HepG2 (cell line): ENCODE data around the gene MINDY1. TPM values are rescaled to one million over a fixed set of nuclear protein-coding genes. Genes with fewer than 3 reads are reported as not detected.

Source experiments
- BORCS8-MEF2B ChIP-seq: sonication (generic); formaldehyde crosslinking; IDR thresholded peaks from 2 replicates; pipeline ENCODE4 v1.8.0; 2022; ENCODE audit warnings: mild to moderate bottlenecking, missing genetic modification reagents
- CBX5 ChIP-seq: sonication (generic); formaldehyde crosslinking; IDR thresholded peaks from 2 replicates; pipeline ENCODE4 v1.4.0; 2020; ENCODE audit warnings: missing genetic modification reagents, borderline replicate concordance
- KAT8 ChIP-seq: IDR thresholded peaks from 2 replicates; pipeline ENCODE4 v1.6.1; 2016; ENCODE audit warnings: missing genetic modification reagents, missing compliant biosample characterization
- MYNN ChIP-seq: sonication (generic); formaldehyde crosslinking; IDR thresholded peaks from 2 replicates; pipeline ENCODE4 v1.4.0; 2020; ENCODE audit warnings: mild to moderate bottlenecking, low read depth, missing genetic modification reagents
- NCOA2 ChIP-seq: sonication (generic); formaldehyde crosslinking; IDR thresholded peaks from 2 replicates; pipeline ENCODE4 v1.8.0; 2022; ENCODE audit warnings: inconsistent platforms
- SALL2 ChIP-seq: sonication (generic); formaldehyde crosslinking; IDR thresholded peaks from 2 replicates; pipeline ENCODE4 v1.8.1; 2023; ENCODE audit warnings: mild to moderate bottlenecking, missing genetic modification reagents, inconsistent platforms
- SMARCC2 ChIP-seq: fragments of 450-650 bp; IDR thresholded peaks from 2 replicates; pipeline ENCODE4 v1.6.1; 2017; ENCODE audit warnings: antibody characterized with exemption, mild to moderate bottlenecking
- SNRNP70 ChIP-seq: fragments of 200-400 bp; formaldehyde crosslinking; IDR thresholded peaks from 2 replicates; pipeline ENCODE4 v1.6.1; 2017; ENCODE audit warnings: mild to moderate bottlenecking, low read depth, low read length, moderate library complexity
- SOX6 ChIP-seq, 2 experiments: fragments of 450-650 bp in 1 of 2; sonication (generic) in 1 of 2; formaldehyde crosslinking in 1 of 2; IDR thresholded peaks; 2 replicates each; pipeline versions ENCODE4 v1.4.0 to v1.6.1; 2017 to 2020; ENCODE audit warnings: antibody characterized with exemption in 1 of 2, mild to moderate bottlenecking in 1 of 2, missing genetic modification reagents in 1 of 2
- ZBTB21 ChIP-seq: sonication (generic); formaldehyde crosslinking; IDR thresholded peaks from 2 replicates; pipeline ENCODE4 v1.4.0; 2020; ENCODE audit warnings: missing genetic modification reagents
- ZBTB7B ChIP-seq: sonication (generic); formaldehyde crosslinking; IDR thresholded peaks from 2 replicates; pipeline ENCODE4 v1.4.0; 2020; ENCODE audit warnings: missing genetic modification reagents
- ZFP37 ChIP-seq: sonication (generic); formaldehyde crosslinking; IDR thresholded peaks from 2 replicates; pipeline ENCODE4 v1.4.0; 2020; ENCODE audit warnings: missing genetic modification reagents, borderline replicate concordance
- ZNF264 ChIP-seq: sonication (generic); formaldehyde crosslinking; IDR thresholded peaks from 2 replicates; pipeline ENCODE4 v1.4.0; 2020; ENCODE audit warnings: missing genetic modification reagents
- ZNF317 ChIP-seq: sonication (generic); formaldehyde crosslinking; IDR thresholded peaks from 2 replicates; pipeline ENCODE4 v1.5.0; 2020; ENCODE audit warnings: mild to moderate bottlenecking, missing genetic modification reagents
- ZNF550 ChIP-seq: sonication (generic); formaldehyde crosslinking; IDR thresholded peaks from 2 replicates; pipeline ENCODE4 v1.4.0; 2020; ENCODE audit warnings: mild to moderate bottlenecking, missing genetic modification reagents, borderline replicate concordance
- ZNF841 ChIP-seq: sonication (generic); formaldehyde crosslinking; IDR thresholded peaks from 2 replicates; pipeline ENCODE4 v1.8.1; 2023; ENCODE audit warnings: missing genetic modification reagents, borderline replicate concordance
- polyA plus RNA-seq, 8 experiments: library from polyadenylated mRNA; depleted of rRNA in 3 of 8; stranded (reverse) in 7 of 8; unstranded in 1 of 8; fragments of >200 nt; fragmentation: Illumina TruSeq in 4 of 8; extraction: Trizol in 4 of 8; gene quantifications; 2 replicates each; pipeline versions ENCODE4 v1.2.1 to v1.2.3, GENCODE V29; 2011 to 2016; ENCODE audit warnings: low read depth in 4 of 8, missing spikeins in 1 of 8, mixed read lengths in 1 of 8; ENCODE audit not compliant: insufficient read depth in 1 of 8
- total RNA-seq, 5 experiments: library from RNA; depleted of rRNA; stranded (reverse); fragments of >200 nt; fragmentation: Illumina TruSeq; extraction: Trizol; gene quantifications; 2 replicates each; pipeline ENCODE4 v1.2.3, GENCODE V29; 2016; ENCODE audit warnings: low read depth in 1 of 5
- TF ChIP-seq, protein P1 (sequence below): sonication (generic); formaldehyde crosslinking; IDR thresholded peaks from 2 replicates; pipeline ENCODE4 v1.4.0; 2020; ENCODE audit warnings: missing genetic modification reagents, low read depth, mild to moderate bottlenecking, borderline replicate concordance
- TF ChIP-seq, protein P2 (sequence below): sonication (generic); formaldehyde crosslinking; IDR thresholded peaks from 2 replicates; pipeline ENCODE4 v1.4.0; 2020; ENCODE audit warnings: missing genetic modification reagents
- TF ChIP-seq, protein P3 (sequence below): sonication (generic); formaldehyde crosslinking; IDR thresholded peaks from 2 replicates; pipeline ENCODE4 v1.4.0; 2020; ENCODE audit warnings: missing genetic modification reagents
- TF ChIP-seq, protein P4 (sequence below): sonication (generic); formaldehyde crosslinking; conservative IDR thresholded peaks from 2 replicates; pipeline ENCODE4 v1.4.0; 2020; ENCODE audit warnings: missing genetic modification reagents
- TF ChIP-seq, protein P5 (sequence below): sonication (generic); formaldehyde crosslinking; IDR thresholded peaks from 2 replicates; pipeline ENCODE4 v1.8.0; 2022; ENCODE audit warnings: missing genetic modification reagents, mild to moderate bottlenecking, moderate library complexity, borderline replicate concordance

The MINDY1 gene
- total and polyA plus RNA-seq, 2 of the 13 experiments (the other 11 are each of a cell fraction or from before 2014, with no cell fraction given), result 11.1 to 15.0 TPM

DNA sequence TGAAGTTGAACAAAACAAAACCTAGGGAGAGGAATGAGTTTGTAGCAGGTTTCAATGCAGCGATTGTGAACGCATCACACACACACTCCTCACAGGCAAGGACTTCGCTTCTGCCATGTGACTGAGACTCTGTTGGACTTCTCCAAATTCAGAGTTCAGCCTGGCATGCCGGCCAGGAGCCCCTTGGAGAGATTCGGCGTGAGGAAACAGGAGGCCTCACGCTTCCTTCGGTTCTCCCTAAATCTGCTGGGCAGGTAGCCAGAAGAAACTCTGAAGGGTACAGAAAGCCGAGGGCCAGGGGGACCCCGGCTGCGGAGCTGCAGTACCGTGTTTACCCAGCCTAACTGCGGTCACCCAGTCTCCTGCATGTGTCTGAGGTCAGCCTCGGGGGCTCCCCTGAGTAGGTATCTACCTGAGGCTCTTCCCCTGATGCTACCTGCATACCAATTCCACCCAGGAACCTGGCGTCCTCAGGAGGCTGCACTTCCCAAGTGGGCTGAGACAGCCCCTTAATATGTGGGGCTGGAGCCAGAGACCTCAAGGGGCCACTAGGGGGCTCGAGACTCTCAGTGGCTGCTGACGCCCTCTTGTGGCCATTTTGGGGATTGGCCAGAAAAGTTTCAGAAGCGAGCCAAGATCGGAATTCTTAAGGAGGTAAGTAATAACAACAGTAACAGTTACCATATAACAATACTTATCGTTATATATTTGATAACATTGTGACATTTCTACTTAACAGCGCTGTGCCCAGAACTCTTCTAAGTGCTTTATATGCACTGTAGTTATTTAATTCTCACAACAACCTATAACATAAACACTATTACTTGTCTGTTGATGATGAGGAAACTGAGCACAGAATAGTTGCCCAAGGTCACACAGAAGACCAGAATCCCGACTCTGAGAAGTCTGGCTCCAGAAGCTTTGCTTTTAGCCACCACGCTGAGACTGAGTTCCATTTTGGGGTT, 27.3 kb downstream of the MINDY1 start (continued):
- TF ChIP-seq, protein P1, sequence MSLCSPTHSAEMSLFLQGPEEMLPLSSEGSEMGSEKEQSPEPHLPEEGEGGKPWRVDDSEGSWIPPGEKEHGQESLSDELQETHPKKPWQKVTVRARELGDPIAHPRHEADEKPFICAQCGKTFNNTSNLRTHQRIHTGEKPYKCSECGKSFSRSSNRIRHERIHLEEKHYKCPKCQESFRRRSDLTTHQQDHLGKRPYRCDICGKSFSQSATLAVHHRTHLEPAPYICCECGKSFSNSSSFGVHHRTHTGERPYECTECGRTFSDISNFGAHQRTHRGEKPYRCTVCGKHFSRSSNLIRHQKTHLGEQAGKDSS (CRISPR knock-in tag), result peak; percentile 51; the same call in 1 of the 2 replicates
- no peak; the same call in 1 of the 2 replicates for TF ChIP-seq CBX5 (CRISPR knock-in tag)
- TF ChIP-seq SMARCC2, result no peak
- TF ChIP-seq ZNF550 (CRISPR knock-in tag), result no peak
- TF ChIP-seq, protein P2, sequence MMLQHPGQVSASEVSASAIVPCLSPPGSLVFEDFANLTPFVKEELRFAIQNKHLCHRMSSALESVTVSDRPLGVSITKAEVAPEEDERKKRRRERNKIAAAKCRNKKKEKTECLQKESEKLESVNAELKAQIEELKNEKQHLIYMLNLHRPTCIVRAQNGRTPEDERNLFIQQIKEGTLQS, result no peak
- 0 out of 2 replicates have a peak, but pooled peaks have one; percentile 35 for TF ChIP-seq NCOA2
- TF ChIP-seq, protein P3, sequence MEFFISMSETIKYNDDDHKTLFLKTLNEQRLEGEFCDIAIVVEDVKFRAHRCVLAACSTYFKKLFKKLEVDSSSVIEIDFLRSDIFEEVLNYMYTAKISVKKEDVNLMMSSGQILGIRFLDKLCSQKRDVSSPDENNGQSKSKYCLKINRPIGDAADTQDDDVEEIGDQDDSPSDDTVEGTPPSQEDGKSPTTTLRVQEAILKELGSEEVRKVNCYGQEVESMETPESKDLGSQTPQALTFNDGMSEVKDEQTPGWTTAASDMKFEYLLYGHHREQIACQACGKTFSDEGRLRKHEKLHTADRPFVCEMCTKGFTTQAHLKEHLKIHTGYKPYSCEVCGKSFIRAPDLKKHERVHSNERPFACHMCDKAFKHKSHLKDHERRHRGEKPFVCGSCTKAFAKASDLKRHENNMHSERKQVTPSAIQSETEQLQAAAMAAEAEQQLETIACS (CRISPR knock-in tag), result no peak
- TF ChIP-seq, protein P4, sequence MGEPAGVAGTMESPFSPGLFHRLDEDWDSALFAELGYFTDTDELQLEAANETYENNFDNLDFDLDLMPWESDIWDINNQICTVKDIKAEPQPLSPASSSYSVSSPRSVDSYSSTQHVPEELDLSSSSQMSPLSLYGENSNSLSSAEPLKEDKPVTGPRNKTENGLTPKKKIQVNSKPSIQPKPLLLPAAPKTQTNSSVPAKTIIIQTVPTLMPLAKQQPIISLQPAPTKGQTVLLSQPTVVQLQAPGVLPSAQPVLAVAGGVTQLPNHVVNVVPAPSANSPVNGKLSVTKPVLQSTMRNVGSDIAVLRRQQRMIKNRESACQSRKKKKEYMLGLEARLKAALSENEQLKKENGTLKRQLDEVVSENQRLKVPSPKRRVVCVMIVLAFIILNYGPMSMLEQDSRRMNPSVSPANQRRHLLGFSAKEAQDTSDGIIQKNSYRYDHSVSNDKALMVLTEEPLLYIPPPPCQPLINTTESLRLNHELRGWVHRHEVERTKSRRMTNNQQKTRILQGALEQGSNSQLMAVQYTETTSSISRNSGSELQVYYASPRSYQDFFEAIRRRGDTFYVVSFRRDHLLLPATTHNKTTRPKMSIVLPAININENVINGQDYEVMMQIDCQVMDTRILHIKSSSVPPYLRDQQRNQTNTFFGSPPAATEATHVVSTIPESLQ (CRISPR knock-in tag), result no peak
- peak; percentile 81 for TF ChIP-seq KAT8 (CRISPR knock-in tag)
- peak; percentile 94 for TF ChIP-seq ZBTB7B (CRISPR knock-in tag)
- no peak for TF ChIP-seq MYNN (CRISPR knock-in tag)
- no peak for TF ChIP-seq SALL2
- TF ChIP-seq ZNF317 (CRISPR knock-in tag), result no peak
- TF ChIP-seq ZNF264 (CRISPR knock-in tag), result no peak
- no peak for TF ChIP-seq ZFP37
- TF ChIP-seq BORCS8-MEF2B, result no peak
- TF ChIP-seq SOX6 (IDR thresholded peaks at IDR 0.05), result no peak
- TF ChIP-seq SOX6 (CRISPR knock-in tag; IDR thresholded peaks at IDR 0.05), result 0 out of 2 replicates have a peak, but pooled peaks have one; percentile 35
- TF ChIP-seq SNRNP70, result no peak
- TF ChIP-seq ZNF841 (CRISPR knock-in tag), result no peak
- TF ChIP-seq ZBTB21 (CRISPR knock-in tag), result no peak
- TF ChIP-seq, protein P5, sequence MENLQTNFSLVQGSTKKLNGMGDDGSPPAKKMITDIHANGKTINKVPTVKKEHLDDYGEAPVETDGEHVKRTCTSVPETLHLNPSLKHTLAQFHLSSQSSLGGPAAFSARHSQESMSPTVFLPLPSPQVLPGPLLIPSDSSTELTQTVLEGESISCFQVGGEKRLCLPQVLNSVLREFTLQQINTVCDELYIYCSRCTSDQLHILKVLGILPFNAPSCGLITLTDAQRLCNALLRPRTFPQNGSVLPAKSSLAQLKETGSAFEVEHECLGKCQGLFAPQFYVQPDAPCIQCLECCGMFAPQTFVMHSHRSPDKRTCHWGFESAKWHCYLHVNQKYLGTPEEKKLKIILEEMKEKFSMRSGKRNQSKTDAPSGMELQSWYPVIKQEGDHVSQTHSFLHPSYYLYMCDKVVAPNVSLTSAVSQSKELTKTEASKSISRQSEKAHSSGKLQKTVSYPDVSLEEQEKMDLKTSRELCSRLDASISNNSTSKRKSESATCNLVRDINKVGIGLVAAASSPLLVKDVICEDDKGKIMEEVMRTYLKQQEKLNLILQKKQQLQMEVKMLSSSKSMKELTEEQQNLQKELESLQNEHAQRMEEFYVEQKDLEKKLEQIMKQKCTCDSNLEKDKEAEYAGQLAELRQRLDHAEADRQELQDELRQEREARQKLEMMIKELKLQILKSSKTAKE (CRISPR knock-in tag), result no peak
